ENCODE results near the gene VWA3A.
"Not testable (repeated sequence)": the region's sequence is repeated elsewhere in the genome, so short reads cannot be mapped to it uniquely, and the experiment has no call there.

Gene VWA3A

GRCh38 chr16:22088642-22089041 is 3.7 kb upstream of the VWA3A start:
- Histone ChIP-seq H3K27ac (ENCODE audit: low read depth, low read length) (no peak overlapping the region), H3K4me3 (ENCODE audit: low read depth, low read length) (no peak overlapping the region), H3K9me3 (ENCODE audit: control insufficient read depth, insufficient read depth, low read depth, low read length) (no peaks in the 10 kb centered on the region), H3K9ac (ENCODE audit: low read length) (no peak overlapping the region), H3K36me3 (ENCODE audit: control insufficient read depth, insufficient read depth, low read length) (no peaks in the 10 kb centered on the region), H3K27me3 (ENCODE audit: control insufficient read depth, insufficient read depth, low read length) (no peaks in the 10 kb centered on the region), H3K4me1 (ENCODE audit: control insufficient read depth, insufficient read depth, low read length) (peaks cover 10% of the 10 kb centered on the region)

GRCh38 chr16:22089910-22090309 is 2.4 kb upstream of the VWA3A start:
- no peaks in the 10 kb centered on the region for H3K9me3 ChIP-seq (ENCODE audit: control insufficient read depth, insufficient read depth, low read depth, low read length)
- H3K9ac ChIP-seq (ENCODE audit: low read length): no peak overlapping the region
- no peak overlapping the region for H3K27ac ChIP-seq (ENCODE audit: low read depth, low read length)
- H3K4me1 ChIP-seq (ENCODE audit: control insufficient read depth, insufficient read depth, low read length): peaks cover 10% of the 10 kb centered on the region
- H3K4me3 ChIP-seq (ENCODE audit: low read depth, low read length): no peak overlapping the region
- no peaks in the 10 kb centered on the region for H3K27me3 ChIP-seq (ENCODE audit: control insufficient read depth, insufficient read depth, low read length)
- no peaks in the 10 kb centered on the region for H3K36me3 ChIP-seq (ENCODE audit: control insufficient read depth, insufficient read depth, low read length)

GRCh38 chr16:22091721-22092120 is 620 bp upstream of the VWA3A start:
- Histone ChIP-seq H3K9ac (ENCODE audit: low read length) (peak overlapping the region; percentile 57), H3K4me3 (ENCODE audit: low read depth, low read length) (no peak overlapping the region), H3K27ac (ENCODE audit: low read depth, low read length) (no peak overlapping the region)

GRCh38 chr16:22093331-22093730 is 990 bp downstream of the VWA3A start:
- Histone ChIP-seq H3K27me3 (ENCODE audit: control insufficient read depth, insufficient read depth, low read length) (no peaks in the 10 kb centered on the region), H3K4me1 (ENCODE audit: control insufficient read depth, insufficient read depth, low read length) (peaks cover 12% of the 10 kb centered on the region), H3K9ac (ENCODE audit: low read length) (no peak overlapping the region), H3K9me3 (ENCODE audit: control insufficient read depth, insufficient read depth, low read depth, low read length) (no peaks in the 10 kb centered on the region), H3K4me3 (ENCODE audit: low read depth, low read length) (no peak overlapping the region), H3K36me3 (ENCODE audit: control insufficient read depth, insufficient read depth, low read length) (no peaks in the 10 kb centered on the region), H3K27ac (ENCODE audit: low read depth, low read length) (no peak overlapping the region)

More at GRCh38 chr16:22091721-22092120, 620 bp upstream of the VWA3A start:
- Histone ChIP-seq H3K9me3 (ENCODE audit: control insufficient read depth, insufficient read depth, low read depth, low read length) (no peaks in the 10 kb centered on the region), H3K4me1 (ENCODE audit: control insufficient read depth, insufficient read depth, low read length) (peaks cover 10% of the 10 kb centered on the region), H3K36me3 (ENCODE audit: control insufficient read depth, insufficient read depth, low read length) (no peaks in the 10 kb centered on the region), H3K27me3 (ENCODE audit: control insufficient read depth, insufficient read depth, low read length) (no peaks in the 10 kb centered on the region)

GRCh38 chr16:22093996-22094395 is 1.7 kb downstream of the VWA3A start:
- no peaks in the 10 kb centered on the region for H3K9me3 ChIP-seq (ENCODE audit: control insufficient read depth, insufficient read depth, low read depth, low read length)
- no peak overlapping the region for H3K9ac ChIP-seq (ENCODE audit: low read length)
- no peaks in the 10 kb centered on the region for H3K27me3 ChIP-seq (ENCODE audit: control insufficient read depth, insufficient read depth, low read length)
- H3K4me3 ChIP-seq (ENCODE audit: low read depth, low read length): no peak overlapping the region
- H3K36me3 ChIP-seq (ENCODE audit: control insufficient read depth, insufficient read depth, low read length): no peaks in the 10 kb centered on the region
- no peak overlapping the region for H3K27ac ChIP-seq (ENCODE audit: low read depth, low read length)
- peaks cover 14% of the 10 kb centered on the region for H3K4me1 ChIP-seq (ENCODE audit: control insufficient read depth, insufficient read depth, low read length)

- peaks cover 16% of the 10 kb centered on the region for H3K4me1 ChIP-seq (ENCODE audit: control insufficient read depth, insufficient read depth, low read length)
- H3K27ac ChIP-seq (ENCODE audit: low read depth, low read length): no peak overlapping the region
- H3K36me3 ChIP-seq (ENCODE audit: control insufficient read depth, insufficient read depth, low read length): no peaks in the 10 kb centered on the region
- H3K9ac ChIP-seq (ENCODE audit: low read length): no peak overlapping the region
- H3K9me3 ChIP-seq (ENCODE audit: control insufficient read depth, insufficient read depth, low read depth, low read length): no peaks in the 10 kb centered on the region
- no peak overlapping the region for H3K4me3 ChIP-seq (ENCODE audit: low read depth, low read length)
- no peaks in the 10 kb centered on the region for H3K27me3 ChIP-seq (ENCODE audit: control insufficient read depth, insufficient read depth, low read length)
Measured at GRCh38 chr16:22098405-22099255, 6.3 kb downstream of the VWA3A start.

GRCh38 chr16:22099256-22099975 is 7.1 kb downstream of the VWA3A start:
- Histone ChIP-seq H3K4me1 (ENCODE audit: control insufficient read depth, insufficient read depth, low read length) (peaks cover 24% of the 10 kb centered on the region), H3K9me3 (ENCODE audit: control insufficient read depth, insufficient read depth, low read depth, low read length) (no peaks in the 10 kb centered on the region), H3K4me3 (ENCODE audit: low read depth, low read length) (no peak overlapping the region), H3K27ac (ENCODE audit: low read depth, low read length) (no peak overlapping the region), H3K36me3 (ENCODE audit: control insufficient read depth, insufficient read depth, low read length) (no peaks in the 10 kb centered on the region), H3K27me3 (ENCODE audit: control insufficient read depth, insufficient read depth, low read length) (no peaks in the 10 kb centered on the region), H3K9ac (ENCODE audit: low read length) (no peak overlapping the region)

- H3K9ac ChIP-seq (ENCODE audit: low read length): no peak overlapping the region
- H3K4me1 ChIP-seq (ENCODE audit: control insufficient read depth, insufficient read depth, low read length): peaks cover 20% of the 10 kb centered on the region
- H3K9me3 ChIP-seq (ENCODE audit: control insufficient read depth, insufficient read depth, low read depth, low read length): no peaks in the 10 kb centered on the region
- no peaks in the 10 kb centered on the region for H3K27me3 ChIP-seq (ENCODE audit: control insufficient read depth, insufficient read depth, low read length)
- no peak overlapping the region for H3K4me3 ChIP-seq (ENCODE audit: low read depth, low read length)
- H3K27ac ChIP-seq (ENCODE audit: low read depth, low read length): 0 out of 2 replicates have a peak overlapping the region, but pooled peaks have one; percentile 16
- no peaks in the 10 kb centered on the region for H3K36me3 ChIP-seq (ENCODE audit: control insufficient read depth, insufficient read depth, low read length)
Measured at GRCh38 chr16:22103441-22103840, 11.1 kb downstream of the VWA3A start.

GRCh38 chr16:22109258-22109898 is 17.0 kb downstream of the VWA3A start:
- H3K4me3 ChIP-seq (ENCODE audit: low read depth, low read length): no peak overlapping the region
- H3K36me3 ChIP-seq (ENCODE audit: control insufficient read depth, insufficient read depth, low read length): no peaks in the 10 kb centered on the region
- H3K9ac ChIP-seq (ENCODE audit: low read length): no peak overlapping the region
- H3K27ac ChIP-seq (ENCODE audit: low read depth, low read length): no peak overlapping the region
- H3K4me1 ChIP-seq (ENCODE audit: control insufficient read depth, insufficient read depth, low read length): no peaks in the 10 kb centered on the region
- H3K9me3 ChIP-seq (ENCODE audit: control insufficient read depth, insufficient read depth, low read depth, low read length): no peaks in the 10 kb centered on the region
- peaks cover 2% of the 10 kb centered on the region; the same call in 1 of the 2 replicates for H3K27me3 ChIP-seq (ENCODE audit: control insufficient read depth, insufficient read depth, low read length)

GRCh38 chr16:22111629-22112028 is 19.3 kb downstream of the VWA3A start:
- H3K4me1 ChIP-seq (ENCODE audit: control insufficient read depth, insufficient read depth, low read length); H3K27me3 ChIP-seq (ENCODE audit: control insufficient read depth, insufficient read depth, low read length); H3K9me3 ChIP-seq (ENCODE audit: control insufficient read depth, insufficient read depth, low read depth, low read length); H3K36me3 ChIP-seq (ENCODE audit: control insufficient read depth, insufficient read depth, low read length); H3K4me3 ChIP-seq (ENCODE audit: low read depth, low read length); H3K9ac ChIP-seq (ENCODE audit: low read length); H3K27ac ChIP-seq (ENCODE audit: low read depth, low read length): not testable (repeated sequence)

All from HUES6 (cell line).